Measurements from ENCODE around the gene SUPT3H. TPM values are rescaled to one million over a fixed set of nuclear protein-coding genes. Genes with fewer than 3 reads are reported as not detected.

Gene SUPT3H
- total RNA-seq, 3 donors from 2014 or later: 3.0 to 8.1 (median 3.5) TPM

- H3K4me3 ChIP-seq: no peak overlapping the region
- TF ChIP-seq, protein P1, sequence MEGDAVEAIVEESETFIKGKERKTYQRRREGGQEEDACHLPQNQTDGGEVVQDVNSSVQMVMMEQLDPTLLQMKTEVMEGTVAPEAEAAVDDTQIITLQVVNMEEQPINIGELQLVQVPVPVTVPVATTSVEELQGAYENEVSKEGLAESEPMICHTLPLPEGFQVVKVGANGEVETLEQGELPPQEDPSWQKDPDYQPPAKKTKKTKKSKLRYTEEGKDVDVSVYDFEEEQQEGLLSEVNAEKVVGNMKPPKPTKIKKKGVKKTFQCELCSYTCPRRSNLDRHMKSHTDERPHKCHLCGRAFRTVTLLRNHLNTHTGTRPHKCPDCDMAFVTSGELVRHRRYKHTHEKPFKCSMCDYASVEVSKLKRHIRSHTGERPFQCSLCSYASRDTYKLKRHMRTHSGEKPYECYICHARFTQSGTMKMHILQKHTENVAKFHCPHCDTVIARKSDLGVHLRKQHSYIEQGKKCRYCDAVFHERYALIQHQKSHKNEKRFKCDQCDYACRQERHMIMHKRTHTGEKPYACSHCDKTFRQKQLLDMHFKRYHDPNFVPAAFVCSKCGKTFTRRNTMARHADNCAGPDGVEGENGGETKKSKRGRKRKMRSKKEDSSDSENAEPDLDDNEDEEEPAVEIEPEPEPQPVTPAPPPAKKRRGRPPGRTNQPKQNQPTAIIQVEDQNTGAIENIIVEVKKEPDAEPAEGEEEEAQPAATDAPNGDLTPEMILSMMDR (IDR thresholded peaks at IDR 0.05): no peak
- ATAC-seq (no peak), DNase-seq (no peak)
- no peaks in the 10 kb centered on the region for H3K9me3 ChIP-seq
- H3K4me1 ChIP-seq (ENCODE audit: low read depth): no peaks in the 10 kb centered on the region
- no peaks in the 10 kb centered on the region for H3K36me3 ChIP-seq (ENCODE audit: low read depth)
- intact Hi-C loops (cut with DNase I, micrococcal nuclease): no loop called here
Observed at GRCh38 chr6:44966449-44967092, 411.2 kb downstream of the SUPT3H start.

- Histone ChIP-seq H3K4me3 (no peak overlapping the region), H3K4me1 (ENCODE audit: low read depth) (no peaks in the 10 kb centered on the region), H3K9me3 (no peaks in the 10 kb centered on the region), H3K36me3 (ENCODE audit: low read depth) (no peaks in the 10 kb centered on the region)
- intact Hi-C loops (cut with DNase I, micrococcal nuclease): no loop called here
- TF ChIP-seq, protein P1 (IDR thresholded peaks at IDR 0.05): no peak
- ATAC-seq (no peak), DNase-seq (no peak)
Observed at GRCh38 chr6:44965708-44966107, 412.0 kb downstream of the SUPT3H start.

DNA sequence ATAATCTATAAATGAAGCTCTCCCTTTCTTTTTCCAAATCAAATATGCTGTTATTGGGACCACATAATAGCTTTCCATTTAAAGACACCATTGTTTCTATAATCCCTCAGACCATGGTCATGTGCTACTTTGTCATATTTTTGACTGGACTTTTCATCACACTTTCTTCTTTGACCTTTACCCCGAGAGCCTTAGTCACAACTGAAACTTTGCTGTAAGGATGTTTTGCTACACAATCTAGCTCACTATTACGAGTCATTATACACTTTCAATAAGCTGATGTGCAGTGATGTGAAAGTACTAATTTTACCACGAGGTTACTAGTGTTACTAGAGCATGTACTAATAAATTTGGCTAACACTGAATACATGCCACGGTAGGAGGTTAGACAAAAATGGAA, 416.8 kb downstream of the SUPT3H start:
- TF ChIP-seq, protein P1 (IDR thresholded peaks at IDR 0.05): no peak
- no peaks in the 10 kb centered on the region for H3K4me1 ChIP-seq (ENCODE audit: low read depth)
- intact Hi-C loops (cut with DNase I, micrococcal nuclease): no loop called here
- DNase-seq (no peak), ATAC-seq (no peak)
- no peaks in the 10 kb centered on the region for H3K36me3 ChIP-seq (ENCODE audit: low read depth)
- H3K4me3 ChIP-seq: no peak overlapping the region
- H3K9me3 ChIP-seq: no peaks in the 10 kb centered on the region

DNA sequence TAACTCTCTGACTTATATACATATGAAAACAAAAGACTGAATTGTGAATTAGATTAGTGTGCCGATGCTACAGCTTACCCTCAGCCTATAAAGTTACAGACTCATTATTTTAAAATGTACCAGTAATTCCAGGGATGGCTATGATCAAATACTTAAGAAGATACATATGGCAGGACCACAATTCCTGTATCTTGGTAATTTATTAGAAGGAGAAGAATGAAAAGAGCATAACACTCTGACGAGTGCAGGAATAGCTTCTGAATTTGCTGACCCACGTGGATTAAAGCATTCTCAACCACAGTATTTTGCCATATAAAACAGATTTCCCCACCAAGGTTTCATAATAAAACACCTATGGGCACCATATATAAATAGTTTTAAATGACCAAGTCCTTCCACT, 418.1 kb downstream of the SUPT3H start:
- Histone ChIP-seq H3K36me3 (ENCODE audit: low read depth) (no peaks in the 10 kb centered on the region), H3K4me1 (ENCODE audit: low read depth) (no peaks in the 10 kb centered on the region), H3K9me3 (no peaks in the 10 kb centered on the region), H3K4me3 (no peak overlapping the region)
- ATAC-seq (no peak), DNase-seq (no peak)
- TF ChIP-seq, protein P1 (IDR thresholded peaks at IDR 0.05): no peak
- intact Hi-C loops (cut with DNase I, micrococcal nuclease): no loop called here

GRCh38 chr6:44957156-44957555, 420.6 kb downstream of the SUPT3H start:
- TF ChIP-seq, protein P1 (IDR thresholded peaks at IDR 0.05): no peak
- DNase-seq (no peak), ATAC-seq (no peak)
- Histone ChIP-seq H3K4me1 (ENCODE audit: low read depth) (no peaks in the 10 kb centered on the region), H3K9me3 (no peaks in the 10 kb centered on the region), H3K36me3 (ENCODE audit: low read depth) (no peaks in the 10 kb centered on the region), H3K4me3 (no peak overlapping the region)
- intact Hi-C loops (cut with DNase I, micrococcal nuclease): no loop called here

DNA sequence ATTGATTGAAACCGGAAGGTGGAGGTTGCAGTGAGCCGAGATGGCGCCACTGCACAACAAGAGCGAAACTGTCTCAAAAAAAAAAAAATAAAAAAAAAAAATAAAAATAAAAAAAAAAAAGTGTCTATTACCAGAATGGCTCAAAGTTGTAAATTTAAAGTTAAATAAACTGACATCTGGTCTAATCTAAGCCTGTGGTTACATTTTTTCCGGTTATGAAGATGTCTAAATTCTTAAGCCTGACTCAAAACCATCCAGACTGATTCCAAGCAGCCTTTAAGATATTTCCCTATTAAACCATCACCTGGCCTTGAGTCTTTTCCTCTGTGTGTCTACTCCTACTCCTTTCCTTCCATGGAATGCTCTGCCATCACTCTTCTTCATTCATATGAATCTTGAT, 421.3 kb downstream of the SUPT3H start:
- Histone ChIP-seq H3K4me1 (ENCODE audit: low read depth) (no peaks in the 10 kb centered on the region), H3K9me3 (no peaks in the 10 kb centered on the region), H3K4me3 (no peak overlapping the region), H3K36me3 (ENCODE audit: low read depth) (no peaks in the 10 kb centered on the region)
- DNase-seq (no peak), ATAC-seq (no peak)
- TF ChIP-seq, protein P1 (IDR thresholded peaks at IDR 0.05): no peak
- intact Hi-C loops (cut with DNase I, micrococcal nuclease): no loop called here

Measured in mucosa of descending colon (tissue), 3 donors.